ENCODE results near the gene LCN2. TPM values are rescaled to one million over a fixed set of nuclear protein-coding genes. Genes with fewer than 3 reads are reported as not detected.

LCN2 gene
- total RNA-seq, 1 donor from 2014 or later = not detected

DNA sequence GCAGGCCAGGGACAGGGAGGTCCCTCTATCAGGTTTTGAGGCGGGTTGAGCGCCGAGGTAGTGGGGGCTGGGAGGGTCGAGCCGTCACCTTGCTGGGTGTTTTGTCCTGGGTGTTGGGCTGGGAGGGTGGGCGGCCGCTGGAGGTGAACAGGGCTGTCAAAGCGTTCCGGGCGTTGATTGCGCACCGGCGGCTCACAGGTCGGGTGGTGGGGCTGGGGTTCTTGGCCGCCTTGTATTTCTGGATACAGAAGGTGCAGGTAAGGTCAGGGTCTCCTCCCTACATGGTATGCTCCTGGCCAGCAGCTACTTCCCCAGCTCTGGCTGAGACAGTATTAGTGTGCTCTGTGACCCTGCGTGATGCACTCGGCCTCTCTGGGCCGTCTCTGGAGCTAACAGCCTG is 16.9 kb downstream of the LCN2 start:
- no peak overlapping the region for H3K27ac Mint-ChIP-seq
- peaks cover 13% of the 10 kb centered on the region for H4K20me1 ChIP-seq (ENCODE audit: low read depth)
- peaks cover 9% of the 10 kb centered on the region for H3F3A ChIP-seq (ENCODE audit: low read depth)
- DNase-seq (ENCODE audit: low spot score) = no peak
- H3K79me2 ChIP-seq (ENCODE audit: low read depth) = peaks cover 4% of the 10 kb centered on the region
- H3K27ac ChIP-seq = no peak overlapping the region
- H3K4me1 Mint-ChIP-seq = peaks cover 3% of the 10 kb centered on the region
- no peaks in the 10 kb centered on the region for H3K9me3 ChIP-seq (ENCODE audit: low read depth)
- H3K27me3 ChIP-seq = no peaks in the 10 kb centered on the region
- TF ChIP-seq EZH2phosphoT487 (IDR thresholded peaks at IDR 0.05) = no peak
- no peak for TF ChIP-seq EZH2 (IDR thresholded peaks at IDR 0.05)
- TF ChIP-seq, protein P1, sequence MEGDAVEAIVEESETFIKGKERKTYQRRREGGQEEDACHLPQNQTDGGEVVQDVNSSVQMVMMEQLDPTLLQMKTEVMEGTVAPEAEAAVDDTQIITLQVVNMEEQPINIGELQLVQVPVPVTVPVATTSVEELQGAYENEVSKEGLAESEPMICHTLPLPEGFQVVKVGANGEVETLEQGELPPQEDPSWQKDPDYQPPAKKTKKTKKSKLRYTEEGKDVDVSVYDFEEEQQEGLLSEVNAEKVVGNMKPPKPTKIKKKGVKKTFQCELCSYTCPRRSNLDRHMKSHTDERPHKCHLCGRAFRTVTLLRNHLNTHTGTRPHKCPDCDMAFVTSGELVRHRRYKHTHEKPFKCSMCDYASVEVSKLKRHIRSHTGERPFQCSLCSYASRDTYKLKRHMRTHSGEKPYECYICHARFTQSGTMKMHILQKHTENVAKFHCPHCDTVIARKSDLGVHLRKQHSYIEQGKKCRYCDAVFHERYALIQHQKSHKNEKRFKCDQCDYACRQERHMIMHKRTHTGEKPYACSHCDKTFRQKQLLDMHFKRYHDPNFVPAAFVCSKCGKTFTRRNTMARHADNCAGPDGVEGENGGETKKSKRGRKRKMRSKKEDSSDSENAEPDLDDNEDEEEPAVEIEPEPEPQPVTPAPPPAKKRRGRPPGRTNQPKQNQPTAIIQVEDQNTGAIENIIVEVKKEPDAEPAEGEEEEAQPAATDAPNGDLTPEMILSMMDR (IDR thresholded peaks at IDR 0.05) = no peak
- H3K4me3 ChIP-seq = no peak overlapping the region
- peaks cover 2% of the 10 kb centered on the region for H3K27me3 Mint-ChIP-seq (ENCODE audit: insufficient read depth, low read depth)
- H3K36me3 Mint-ChIP-seq = peaks cover 27% of the 10 kb centered on the region
- no peak overlapping the region for H3K4me2 ChIP-seq
- no peaks in the 10 kb centered on the region for H3K36me3 ChIP-seq
- no peak overlapping the region for H3K9ac ChIP-seq
- H2AFZ ChIP-seq (replicated peaks) = no peak overlapping the region
- H3K4me3 Mint-ChIP-seq = no peak overlapping the region
- H3K9me3 Mint-ChIP-seq = no peaks in the 10 kb centered on the region
- H3K4me1 ChIP-seq = peaks cover 2% of the 10 kb centered on the region

DNA sequence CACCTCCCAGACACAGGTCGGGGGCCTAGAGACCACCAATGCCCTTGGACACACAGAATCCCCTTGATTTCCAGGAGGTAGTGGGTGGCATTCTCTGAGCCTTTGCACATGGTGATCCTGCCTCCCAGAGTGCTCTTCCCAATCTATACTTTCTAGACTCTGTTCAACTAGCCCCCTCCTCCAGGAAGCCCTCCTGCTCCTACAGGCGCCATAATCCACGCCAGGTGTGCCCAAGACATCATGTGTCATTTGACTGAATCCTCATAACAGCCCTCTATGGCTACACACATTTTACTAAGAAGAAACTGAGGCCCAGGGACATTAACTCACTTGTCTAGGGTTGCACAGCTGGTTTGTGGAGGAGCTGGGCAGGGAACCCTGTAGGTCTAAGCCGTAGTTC is 18.0 kb downstream of the LCN2 start:
- no peak for DNase-seq (ENCODE audit: low spot score)
- H2AFZ ChIP-seq (replicated peaks) = no peak overlapping the region
- peaks cover 4% of the 10 kb centered on the region for H3F3A ChIP-seq (ENCODE audit: low read depth)
- no peaks in the 10 kb centered on the region for H3K27me3 ChIP-seq
- H3K79me2 ChIP-seq (ENCODE audit: low read depth) = no peaks in the 10 kb centered on the region
- H3K9ac ChIP-seq = no peak overlapping the region
- H3K4me1 ChIP-seq = no peaks in the 10 kb centered on the region
- TF ChIP-seq EZH2phosphoT487 (IDR thresholded peaks at IDR 0.05) (no peak), EZH2 (IDR thresholded peaks at IDR 0.05) (no peak)
- TF ChIP-seq, protein P1 (IDR thresholded peaks at IDR 0.05) = no peak
- no peak overlapping the region for H3K27ac Mint-ChIP-seq
- H3K4me3 Mint-ChIP-seq = no peak overlapping the region
- peaks cover 8% of the 10 kb centered on the region for H4K20me1 ChIP-seq (ENCODE audit: low read depth)
- H3K27ac ChIP-seq = no peak overlapping the region
- no peaks in the 10 kb centered on the region for H3K9me3 ChIP-seq (ENCODE audit: low read depth)
- no peaks in the 10 kb centered on the region for H3K9me3 Mint-ChIP-seq
- H3K4me2 ChIP-seq = no peak overlapping the region
- no peaks in the 10 kb centered on the region for H3K4me1 Mint-ChIP-seq
- no peak overlapping the region for H3K4me3 ChIP-seq
- H3K36me3 Mint-ChIP-seq = peaks cover 28% of the 10 kb centered on the region
- H3K27me3 Mint-ChIP-seq (ENCODE audit: insufficient read depth, low read depth) = peaks cover 2% of the 10 kb centered on the region
- H3K36me3 ChIP-seq = no peaks in the 10 kb centered on the region

DNA sequence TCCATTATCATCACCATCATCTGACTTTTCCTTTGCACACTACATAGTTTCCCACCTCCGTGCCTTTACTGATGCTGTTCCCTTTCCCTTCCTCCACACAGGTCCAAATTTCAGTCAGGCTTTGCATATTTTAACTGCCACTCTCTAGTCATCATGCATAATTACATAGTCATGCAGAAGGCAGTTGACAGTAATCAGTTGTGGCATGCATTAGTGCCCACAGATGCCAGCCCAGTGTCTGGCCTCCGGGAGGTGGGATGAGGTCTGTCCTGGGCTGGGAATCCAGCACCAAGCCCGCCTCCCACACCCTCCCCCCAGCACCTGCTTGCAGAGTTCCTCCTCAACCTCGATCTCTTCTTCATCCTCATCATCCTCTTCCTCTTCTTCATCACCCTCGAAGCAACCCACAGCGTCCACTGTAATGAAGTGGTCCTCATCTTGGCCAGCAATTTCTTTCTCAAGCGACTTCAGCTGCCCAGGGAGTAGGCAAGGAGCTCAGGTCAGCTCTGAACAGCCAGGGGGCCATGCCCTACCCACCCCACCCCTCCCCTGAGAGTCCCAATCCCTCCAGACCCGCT is 19.6 kb downstream of the LCN2 start:
- Histone ChIP-seq H3K4me3 (no peak overlapping the region), H3K27ac (no peak overlapping the region), H3K9ac (no peak overlapping the region), H3K36me3 (no peaks in the 10 kb centered on the region), H3K79me2 (ENCODE audit: low read depth) (no peaks in the 10 kb centered on the region), H3K9me3 (ENCODE audit: low read depth) (no peaks in the 10 kb centered on the region), H3K27me3 (no peaks in the 10 kb centered on the region), H3K4me2 (no peak overlapping the region), H3K4me1 (no peaks in the 10 kb centered on the region), H2AFZ (replicated peaks) (no peak overlapping the region), H3F3A (ENCODE audit: low read depth) (no peaks in the 10 kb centered on the region), H4K20me1 (ENCODE audit: low read depth) (no peaks in the 10 kb centered on the region)
- H3K27ac Mint-ChIP-seq = peak overlapping the region; percentile 11
- H3K9me3 Mint-ChIP-seq = no peaks in the 10 kb centered on the region
- no peaks in the 10 kb centered on the region for H3K4me1 Mint-ChIP-seq
- H3K36me3 Mint-ChIP-seq = peaks cover 26% of the 10 kb centered on the region
- H3K4me3 Mint-ChIP-seq = peak overlapping the region; percentile 17
- peaks cover 2% of the 10 kb centered on the region for H3K27me3 Mint-ChIP-seq (ENCODE audit: insufficient read depth, low read depth)
- DNase-seq (ENCODE audit: low spot score) = no peak
- TF ChIP-seq EZH2phosphoT487 (IDR thresholded peaks at IDR 0.05) (no peak), EZH2 (IDR thresholded peaks at IDR 0.05) (no peak)
- TF ChIP-seq, protein P1 (IDR thresholded peaks at IDR 0.05) = no peak

Measured in neural progenitor cell (in vitro differentiated cells).